GM06990 (cell line): Measurements from ENCODE around the gene CXCR5.

Experiments
- DNase-seq: peaks from one replicate; pipeline ENCODE4 v3.0.0-alpha.2; 2011; ENCODE audit not compliant: insufficient read length; ENCODE audit errors: extremely low read depth
- H3K27me3 ChIP-seq: replicated peaks from 2 replicates; pipeline ENCODE4 v1.6.0; 2011; ENCODE audit warnings: low read length; ENCODE audit not compliant: control insufficient read depth, insufficient read depth
- H3K36me3 ChIP-seq: 2 replicates; pipeline ENCODE4 v1.5.1; 2011; ENCODE audit warnings: low read length; ENCODE audit not compliant: control insufficient read depth, insufficient read depth
- H3K4me3 ChIP-seq: replicated peaks from 2 replicates; pipeline ENCODE4 v1.5.1; 2011; ENCODE audit warnings: low read depth, mild to moderate bottlenecking, control low read depth, low read length
- CTCF ChIP-seq: IDR thresholded peaks from 2 replicates; pipeline ENCODE4 v1.5.1; 2011; ENCODE audit warnings: low read length, control low read depth, mild to moderate bottlenecking, inconsistent platforms; ENCODE audit not compliant: insufficient read depth, poor library complexity, severe bottlenecking

The CXCR5 gene

GRCh38 chr11:118928101-118928869, 44.6 kb downstream of the CXCR5 start:
- no peaks in the 10 kb centered on the region for H3K27me3 ChIP-seq
- peak; percentile 81 for DNase-seq
- H3K4me3 ChIP-seq: peak overlapping the region; percentile 70
- H3K36me3 ChIP-seq: no peaks in the 10 kb centered on the region
- TF ChIP-seq CTCF: peak; percentile 92

GRCh38 chr11:118928870-118929500, 45.3 kb downstream of the CXCR5 start:
- DNase-seq: no peak
- Histone ChIP-seq H3K27me3 (no peaks in the 10 kb centered on the region), H3K36me3 (no peaks in the 10 kb centered on the region), H3K4me3 (peak overlapping the region; percentile 70)
- no peak for TF ChIP-seq CTCF

GRCh38 chr11:118929501-118930093, 45.9 kb downstream of the CXCR5 start:
- peak; percentile 69 for DNase-seq
- no peak for TF ChIP-seq CTCF
- peak overlapping the region; percentile 70 for H3K4me3 ChIP-seq

GRCh38 chr11:118930094-118930712, 46.5 kb downstream of the CXCR5 start:
- DNase-seq: peak; percentile 74
- Histone ChIP-seq H3K4me3 (peak overlapping the region; percentile 70), H3K27me3 (no peaks in the 10 kb centered on the region), H3K36me3 (no peaks in the 10 kb centered on the region)
- TF ChIP-seq CTCF: peak; percentile 88

More at GRCh38 chr11:118929501-118930093, 45.9 kb downstream of the CXCR5 start:
- Histone ChIP-seq H3K27me3 (no peaks in the 10 kb centered on the region), H3K36me3 (no peaks in the 10 kb centered on the region)

- H3K4me3 ChIP-seq: no peak overlapping the region
- no peak for TF ChIP-seq CTCF
- DNase-seq: no peak
- no peaks in the 10 kb centered on the region for H3K27me3 ChIP-seq
- H3K36me3 ChIP-seq: no peaks in the 10 kb centered on the region
Observed at GRCh38 chr11:118931571-118931970, 47.9 kb downstream of the CXCR5 start.
